K562 (cell line): ENCODE measurements around the gene EBI3. TPM values are rescaled to one million over a fixed set of nuclear protein-coding genes. Genes with fewer than 3 reads are reported as not detected.

ENCODE experiments used
- ATAC-seq: fragments of 200-7000 bp; cut with Tn5 transposase; 3 replicates; pipeline ENCODE4 v1.9.1; 2020; ENCODE audit warnings: moderate library complexity
- BruUV-seq: library from RNA; stranded (reverse); fragments of 400-500 nt; replicated peaks from 2 replicates; lab custom pipeline; 2021; lab: Mats Ljungman, UMichigan
- CTCF ChIA-PET: fragments of 300-600 bp; formaldehyde crosslinking; extraction: SDS; loops from one replicate; lab custom pipeline; 2021; ENCODE audit warnings: low intra/inter-chr PET ratio; lab: Yijun Ruan, JAX
- POLR2A ChIA-PET: fragments of 300-600, 350-650 bp; sonication (Branson Sonifier 250); formaldehyde crosslinking; extraction: SDS; loops from one replicate; lab custom pipeline; 2021; ENCODE audit warnings: antibody characterized with exemption, inconsistent platforms; lab: Yijun Ruan, JAX
- DNase-seq, 4 experiments: peaks; one replicate each; pipeline versions ENCODE4 v3.0.0 to v3.0.0-alpha.2; 2011 to 2018; ENCODE audit warnings: low spot score in 3 of 4, mixed read lengths in 3 of 4; ENCODE audit errors: extremely low read depth in 1 of 4
- FAIRE-seq: peaks from 2 replicates; lab custom pipeline; 2011; peaks lifted over from hg19 to GRCh38; lab: Jason Lieb, UNC
- H2AFZ ChIP-seq: 2 replicates; pipeline ENCODE4 v1.6.0; 2011; ENCODE audit warnings: low read depth, low read length, control low read depth, inconsistent platforms
- H3K27ac ChIP-seq: fragments of 200-600 bp; 3 replicates; pipeline ENCODE4 v1.8.0; 2011; ENCODE audit warnings: low read depth, mild to moderate bottlenecking, control low read depth, inconsistent platforms, low read length, moderate library complexity, mixed read lengths; ENCODE audit errors: extremely low read depth
- H3K27me3 ChIP-seq, 2 experiments: fragments of 300-600 bp in 1 of 2; 2 replicates in 1 of 2; 3 replicates in 1 of 2; pipeline versions ENCODE4 v1.6.0 to v1.8.0; 2011; ENCODE audit warnings: inconsistent platforms in 2 of 2, low read length in 2 of 2, mild to moderate bottlenecking in 1 of 2, mixed read lengths in 1 of 2, moderate library complexity in 1 of 2; ENCODE audit not compliant: control insufficient read depth in 2 of 2, insufficient read depth in 2 of 2
- H3K36me3 ChIP-seq: fragments of 300-600 bp; 3 replicates; pipeline ENCODE4 v1.8.0; 2011; ENCODE audit warnings: mild to moderate bottlenecking, low read length, inconsistent platforms; ENCODE audit not compliant: control insufficient read depth, insufficient read depth
- H3K4me1 ChIP-seq, 2 experiments: fragments of 200-600 bp in 1 of 2; replicated peaks in 1 of 2; 2 replicates in 1 of 2; 3 replicates in 1 of 2; pipeline versions ENCODE4 v1.5.1 to v1.8.0; 2011; ENCODE audit warnings: inconsistent platforms in 2 of 2, low read length in 2 of 2, mild to moderate bottlenecking in 1 of 2, mixed read lengths in 1 of 2, moderate library complexity in 1 of 2; ENCODE audit not compliant: control insufficient read depth in 2 of 2, insufficient read depth in 2 of 2
- H3K4me2 ChIP-seq: 2 replicates; pipeline ENCODE4 v1.6.1; 2011; ENCODE audit warnings: low read length, control low read depth, inconsistent platforms, mixed read lengths; ENCODE audit not compliant: insufficient read depth
- H3K4me3 ChIP-seq: fragments of 200-600 bp; sonication (generic), shearing (Covaris generic); 2 replicates; pipeline ENCODE4 v1.5.1; 2016; ENCODE audit warnings: control low read depth, inconsistent platforms
- H3K79me2 ChIP-seq: fragments of 200-600 bp; 3 replicates; pipeline ENCODE4 v1.8.0; 2011; ENCODE audit warnings: low read length, inconsistent platforms; ENCODE audit not compliant: control insufficient read depth, insufficient read depth
- H3K9ac ChIP-seq, 2 experiments: 2 replicates each; pipeline versions ENCODE4 v1.6.0 to v1.6.1; 2011; ENCODE audit warnings: low read depth in 2 of 2, low read length in 2 of 2, control low read depth in 1 of 2, inconsistent platforms in 1 of 2, mild to moderate bottlenecking in 1 of 2, mixed read lengths in 1 of 2; ENCODE audit not compliant: insufficient read depth in 1 of 2
- H3K9me1 ChIP-seq: one replicate; pipeline ENCODE4 v1.6.0; 2011; ENCODE audit warnings: inconsistent platforms, mild to moderate bottlenecking, low read length, moderate library complexity; ENCODE audit not compliant: control insufficient read depth, insufficient read depth
- H3K9me3 ChIP-seq: replicated peaks from 2 replicates; pipeline ENCODE4 v1.5.1; 2011; ENCODE audit warnings: low read depth, low read length, inconsistent platforms; ENCODE audit not compliant: control insufficient read depth, insufficient read depth
- H4K20me1 ChIP-seq: replicated peaks from 2 replicates; pipeline ENCODE4 v1.6.1; 2011; ENCODE audit warnings: low read length, inconsistent platforms, mixed read lengths; ENCODE audit not compliant: control insufficient read depth, insufficient read depth
- CXXC5 ChIP-seq: fragments of 250-450 bp; sonication (Bioruptor Pico); IDR thresholded peaks from 2 replicates; pipeline ENCODE4 v1.8.0; 2022; ENCODE audit warnings: inconsistent platforms, mild to moderate bottlenecking, moderate library complexity
- E2F3 ChIP-seq: fragments of 250-450 bp; sonication (Bioruptor Pico); IDR thresholded peaks from 2 replicates; pipeline ENCODE4 v1.4.0; 2020; ENCODE audit warnings: mild to moderate bottlenecking
- ERF ChIP-seq: fragments of 450-650 bp; formaldehyde crosslinking; IDR thresholded peaks from 2 replicates; pipeline ENCODE4 v1.4.0; 2020; ENCODE audit warnings: mild to moderate bottlenecking, mixed read lengths
- FOXP1 ChIP-seq: sonication (generic); formaldehyde crosslinking; IDR thresholded peaks from 2 replicates; pipeline ENCODE4 v1.8.0; 2022; ENCODE audit warnings: mild to moderate bottlenecking, missing genetic modification reagents
- HSF4 ChIP-seq: fragments of 250-450 bp; sonication (Bioruptor Pico); IDR thresholded peaks from 2 replicates; pipeline ENCODE4 v2.1.2; 2022; ENCODE audit warnings: mild to moderate bottlenecking, moderate library complexity, borderline replicate concordance
- JUN ChIP-seq, 2 experiments: sonication (generic) in 1 of 2; formaldehyde crosslinking in 1 of 2; IDR thresholded peaks; 2 replicates each; pipeline versions ENCODE4 v1.6.1 to v1.8.0; 2012 to 2022; ENCODE audit warnings: borderline replicate concordance in 2 of 2, mild to moderate bottlenecking in 2 of 2, improper control_type of control experiment in 1 of 2, low read depth in 1 of 2, low read length in 1 of 2, missing genetic modification reagents in 1 of 2
- POLR3G ChIP-seq: IDR thresholded peaks from 2 replicates; pipeline ENCODE4 v1.6.1; 2011; ENCODE audit not compliant: insufficient read length, insufficient replicate concordance; ENCODE audit errors: extremely low read depth
- PURB ChIP-seq: sonication (generic); formaldehyde crosslinking; IDR thresholded peaks from 2 replicates; pipeline ENCODE4 v1.9.0; 2021; ENCODE audit warnings: low read depth, mild to moderate bottlenecking, missing genetic modification reagents
- REST ChIP-seq, 2 experiments: fragments of 450-650 bp; formaldehyde crosslinking in 1 of 2; IDR thresholded peaks; 2 replicates each; pipeline versions ENCODE4 v1.4.0 to v1.6.1; 2014 to 2020; ENCODE audit warnings: mild to moderate bottlenecking in 2 of 2, borderline replicate concordance in 1 of 2, low read depth in 1 of 2
- TCF3 ChIP-seq: sonication (generic); formaldehyde crosslinking; IDR thresholded peaks from 2 replicates; pipeline ENCODE4 v1.4.0; 2020; ENCODE audit warnings: mild to moderate bottlenecking, missing genetic modification reagents
- WHSC1 ChIP-seq: IDR thresholded peaks from one replicate; pipeline ENCODE4 v1.6.1; 2012; ENCODE audit warnings: low read length, control low read depth, inconsistent platforms
- YBX1 ChIP-seq: fragments of 450-650 bp; IDR thresholded peaks from 2 replicates; pipeline ENCODE4 v1.7.1; 2016; ENCODE audit warnings: mild to moderate bottlenecking
- ZBTB9 ChIP-seq: fragments of 450-650 bp; formaldehyde crosslinking; IDR thresholded peaks from 2 replicates; pipeline ENCODE4 v1.4.0; 2020; ENCODE audit warnings: mild to moderate bottlenecking, moderate library complexity
- ZKSCAN3 ChIP-seq: fragments of 250-450 bp; sonication (Bioruptor Pico); IDR thresholded peaks from 2 replicates; pipeline ENCODE4 v1.4.0; 2020
- ZNF830 ChIP-seq: fragments of 250-450 bp; sonication (Bioruptor Pico); IDR thresholded peaks from 2 replicates; pipeline ENCODE4 v1.5.0; 2021; ENCODE audit warnings: mild to moderate bottlenecking
- WGBS: fragments of 100-300 bp; shearing (Covaris generic); methylation state at CpG from one replicate; pipeline ENCODE4 v1.1.6; 2016; ENCODE audit warnings: low coverage, mixed read lengths; ENCODE audit not compliant: insufficient coverage; ENCODE audit errors: missing lambda C conversion rate; 5-methylcytosine and 5-hydroxymethylcytosine counted together
- in situ Hi-C: fragments of 300-500 bp; cut with MboI; formaldehyde crosslinking; loops from 4 replicates; pipeline ENCODE4 v1.15.0; 2018; ENCODE audit warnings: inconsistent platforms, mixed read lengths
- intact Hi-C: fragments of 100-400 bp; cut with micrococcal nuclease; formaldehyde crosslinking; loops from 2 replicates; pipeline ENCODE4 v1.14.2; 2022
- polyA plus RNA-seq, 8 experiments: library from polyadenylated mRNA; depleted of rRNA in 4 of 8; stranded (reverse) in 5 of 8; unstranded in 3 of 8; fragments of >200 nt; fragmentation: Nextera tagmentation in 2 of 8; fragmentation: Illumina TruSeq in 1 of 8; extraction: Ambion mirVana in 2 of 8; extraction: Trizol in 1 of 8; gene quantifications; 2 replicates each; pipeline versions ENCODE4 v1.2.1 to v1.2.3, GENCODE V29; 2011 to 2014; ENCODE audit warnings: inconsistent platforms in 1 of 8, missing spikeins in 1 of 8
- total RNA-seq, 7 experiments: library from RNA; depleted of rRNA in 6 of 7; stranded (reverse); fragments of >200 nt in 6 of 7; fragmentation: Illumina TruSeq in 2 of 7; extraction: Trizol in 2 of 7; gene quantifications; 2 replicates each; pipeline versions ENCODE4 v1.2.1 to v1.2.3, GENCODE V29; 2011 to 2021; ENCODE audit warnings: low replicate concordance in 1 of 7

The EBI3 gene
- total and polyA plus RNA-seq, 9 of the 15 experiments (the other 6 are each of a cell fraction or from before 2014, with no cell fraction given) = 0.08 to 0.35 (median 0.22) TPM; not detected in 6

- POLR2A ChIA-PET = interaction anchor here (0.6 to 0.7 kb wide), 2 partner anchors 117 to 493 kb away, joined by 3 to 4 read pairs; no protein-coding TSS in a partner anchor
- no peaks in the 10 kb centered on the region for H3K36me3 ChIP-seq
- H3K4me2 ChIP-seq = no peak overlapping the region
- H3K79me2 ChIP-seq = no peaks in the 10 kb centered on the region
- CTCF ChIA-PET = no interaction called here
- in situ Hi-C loops (no loop called here), intact Hi-C loops (no loop called here)
- no peaks in the 10 kb centered on the region for H4K20me1 ChIP-seq
- FAIRE-seq (no peak), DNase-seq (no peak), ATAC-seq (no peak)
- peaks cover 8 to 30% of the 10 kb centered on the region in 2 experiments for H3K27me3 ChIP-seq
- H3K9me1 ChIP-seq = no peaks in the 10 kb centered on the region
- H3K4me3 ChIP-seq = no peak overlapping the region
- no peak overlapping the region for H3K27ac ChIP-seq
- 1% methylated on average over 7 of the region's 7 CpGs for WGBS
- no peaks in the 10 kb centered on the region for H3K9me3 ChIP-seq
- H3K9ac ChIP-seq = no peak overlapping the region
- no peak overlapping the region for H2AFZ ChIP-seq
- BruUV-seq = no TSS peak
- H3K4me1 ChIP-seq = peaks cover 0 to 6% of the 10 kb centered on the region in 2 experiments; a peak in 2 of 5 replicates
- TF ChIP-seq CXXC5 = no peak
- no peak for TF ChIP-seq ZKSCAN3
- no peak for TF ChIP-seq YBX1
- TF ChIP-seq PURB (CRISPR knock-in tag) = no peak
- TF ChIP-seq JUN (IDR thresholded peaks at IDR 0.05; ENCODE audit: borderline replicate concordance, low read depth, low read length) = no peak
- TF ChIP-seq JUN (CRISPR knock-in tag; IDR thresholded peaks at IDR 0.05; ENCODE audit: borderline replicate concordance) = no peak
- no peak for TF ChIP-seq FOXP1
- no peak for TF ChIP-seq HSF4 (CRISPR knock-in tag)
- no peak for TF ChIP-seq TCF3
- no peak for TF ChIP-seq ZNF830
- no peak for TF ChIP-seq POLR3G
- no peak for TF ChIP-seq E2F3 (CRISPR knock-in tag)
- TF ChIP-seq REST (IDR thresholded peaks at IDR 0.05; ENCODE audit: borderline replicate concordance) = no peak
- TF ChIP-seq REST (CRISPR knock-in tag; IDR thresholded peaks at IDR 0.05; ENCODE audit: low read depth) = no peak
- no peak for TF ChIP-seq ZBTB9
- no peak for TF ChIP-seq WHSC1
- TF ChIP-seq ERF (CRISPR knock-in tag) = no peak
Observed at GRCh38 chr19:4194353-4194752, 35.0 kb upstream of the EBI3 start.
